ENCODE results near the gene BRMS1. TPM values are rescaled to one million over a fixed set of nuclear protein-coding genes. Genes with fewer than 3 reads are reported as not detected.
"Not testable (repeated sequence)": the region's sequence is repeated elsewhere in the genome, so short reads cannot be mapped to it uniquely, and the experiment has no call there.

BRMS1 gene
- total RNA-seq, result 10 to 100 TPM; 21.6 to 41.7 TPM

- ATAC-seq (replicated peaks), result peak; percentile 85
- Mint-ChIP-seq H3K4me1 (peaks cover 17% of the 10 kb centered on the region), H3K36me3 (ENCODE audit: low read depth) (peaks cover 49% of the 10 kb centered on the region), H3K27ac (peak within 1 kb of the TSS; percentile 98), H3K9me3 (no peaks in the 10 kb centered on the region), H3K4me3 (peak within 1 kb of the TSS; percentile 95), H3K27me3 (no peaks in the 10 kb centered on the region)
These were observed at the start of gene BRMS1 for GRCh38 chr11:66344550-66345315. Gene BRMS1 (minus strand): TSS chr11:66345104. CDS start chr11:66342234, 2,870 bp downstream.

DNA sequence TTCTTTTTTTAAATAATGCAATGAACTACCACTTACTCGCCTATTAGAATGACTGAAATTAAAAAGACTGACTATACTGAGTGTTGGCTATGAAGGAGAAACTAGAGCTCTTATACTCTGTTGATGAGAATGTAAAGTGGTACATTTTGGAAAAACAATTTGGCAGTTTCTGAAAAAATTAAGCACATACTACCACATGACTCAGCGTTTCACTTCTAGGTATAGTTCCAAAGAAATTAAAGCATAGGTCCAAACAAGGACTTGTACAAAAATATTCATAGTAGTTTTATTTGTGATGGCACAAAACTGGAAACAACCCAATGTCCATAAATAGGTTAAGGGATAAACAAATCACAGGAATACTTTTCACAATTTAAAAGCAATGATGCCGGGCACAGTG, 49.0 kb upstream of the BRMS1 start:
- Mint-ChIP-seq H3K4me1 (no peaks in the 10 kb centered on the region), H3K36me3 (ENCODE audit: low read depth) (no peaks in the 10 kb centered on the region), H3K27me3 (peaks cover 4% of the 10 kb centered on the region), H3K4me3 (no peak overlapping the region), H3K27ac (no peak overlapping the region), H3K9me3 (no peaks in the 10 kb centered on the region)
- no peak for ATAC-seq (replicated peaks)

GRCh38 chr11:66391322-66391721, 46.4 kb upstream of the BRMS1 start:
- peaks cover 1% of the 10 kb centered on the region for H3K4me1 Mint-ChIP-seq
- H3K27me3 Mint-ChIP-seq, result peaks cover 4% of the 10 kb centered on the region
- no peak overlapping the region for H3K27ac Mint-ChIP-seq
- no peak overlapping the region for H3K4me3 Mint-ChIP-seq
- no peaks in the 10 kb centered on the region for H3K36me3 Mint-ChIP-seq (ENCODE audit: low read depth)
- no peaks in the 10 kb centered on the region for H3K9me3 Mint-ChIP-seq
- no peak for ATAC-seq (replicated peaks)

DNA sequence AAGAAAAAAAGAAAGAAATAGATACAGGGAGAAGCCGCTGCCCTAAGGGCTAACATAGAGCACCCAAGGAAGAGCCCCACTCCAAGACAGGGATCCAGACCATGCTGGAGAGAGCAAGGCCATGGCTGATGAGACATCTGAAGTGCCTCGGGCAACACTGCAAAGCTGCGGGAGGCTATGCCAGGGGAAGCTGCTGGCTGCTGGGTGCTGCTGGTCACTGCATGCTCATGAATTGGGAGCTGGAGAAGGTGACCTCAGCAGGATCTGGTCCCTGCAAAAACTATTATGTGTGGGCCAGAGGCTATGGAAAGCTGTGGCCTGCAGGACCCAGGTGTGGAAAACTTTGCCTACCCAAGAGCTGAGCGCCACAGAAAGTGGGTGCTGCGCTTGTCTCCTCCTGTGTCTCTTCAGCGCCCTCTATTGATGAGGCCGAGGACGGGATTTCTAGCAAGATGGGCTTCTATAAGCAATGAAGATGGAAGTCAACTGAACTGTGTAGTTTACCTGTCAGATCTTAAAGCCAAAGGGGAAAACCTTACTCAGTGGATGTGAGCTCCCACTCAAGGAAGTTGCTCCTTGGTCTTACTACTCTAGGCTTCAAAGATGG, 44.0 kb upstream of the BRMS1 start:
- H3K4me3 Mint-ChIP-seq, result no peak overlapping the region

DNA sequence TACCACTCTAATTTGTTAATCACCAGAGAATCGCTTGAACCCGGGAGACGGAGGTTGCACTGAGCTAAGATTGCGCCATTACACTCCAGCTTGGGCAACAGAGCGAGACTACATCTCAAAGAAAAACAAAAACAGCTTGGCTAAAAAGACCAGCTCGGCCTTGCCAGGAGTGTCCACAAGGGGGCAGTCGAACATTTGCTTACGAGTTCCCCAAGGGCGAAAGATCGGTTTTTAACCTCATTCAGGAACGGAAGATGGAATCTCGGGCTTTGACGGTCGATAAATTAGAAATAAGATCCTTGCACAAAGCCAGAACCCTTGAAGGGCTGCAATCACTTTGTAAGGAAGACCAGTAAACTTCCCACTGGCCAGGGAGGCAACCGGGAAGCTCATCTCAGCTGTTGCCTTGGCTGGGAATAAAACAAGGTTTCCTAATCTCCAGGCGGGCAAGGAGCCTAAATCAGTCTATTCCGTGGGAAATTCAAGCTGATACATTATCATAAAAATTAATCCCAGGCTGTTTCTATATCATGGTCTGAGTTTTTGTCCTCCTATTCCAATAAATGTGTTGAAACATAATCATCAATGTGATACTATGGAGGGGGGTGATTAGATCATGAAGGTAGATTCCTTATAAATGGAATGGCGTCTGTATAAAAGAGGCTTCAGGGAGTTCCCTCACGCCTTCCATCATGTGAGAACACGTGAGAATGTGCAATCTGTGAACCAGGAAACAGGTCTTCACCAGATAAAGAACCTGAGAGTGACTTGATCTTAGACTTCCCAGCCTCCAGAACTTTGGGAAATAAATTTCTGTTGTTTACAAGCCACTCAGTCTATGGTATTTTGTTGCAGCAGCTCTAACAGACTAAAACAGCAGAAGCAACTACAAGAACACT, 41.5 kb upstream of the BRMS1 start:
- Mint-ChIP-seq H3K36me3 (ENCODE audit: low read depth) (no peaks in the 10 kb centered on the region), H3K4me3 (peak overlapping the region; percentile 47), H3K9me3 (no peaks in the 10 kb centered on the region), H3K27me3 (no peaks in the 10 kb centered on the region), H3K27ac (peak overlapping the region; percentile 9), H3K4me1 (peaks cover 6% of the 10 kb centered on the region)
- ATAC-seq (replicated peaks), result peak; percentile 78

More for the DNA sequence above, 44.0 kb upstream of the BRMS1 start:
- H3K9me3 Mint-ChIP-seq, result no peaks in the 10 kb centered on the region
- H3K27me3 Mint-ChIP-seq, result no peaks in the 10 kb centered on the region
- peaks cover 6% of the 10 kb centered on the region for H3K4me1 Mint-ChIP-seq
- H3K36me3 Mint-ChIP-seq (ENCODE audit: low read depth), result no peaks in the 10 kb centered on the region
- peak; percentile 69 for ATAC-seq (replicated peaks)
- H3K27ac Mint-ChIP-seq, result no peak overlapping the region

DNA sequence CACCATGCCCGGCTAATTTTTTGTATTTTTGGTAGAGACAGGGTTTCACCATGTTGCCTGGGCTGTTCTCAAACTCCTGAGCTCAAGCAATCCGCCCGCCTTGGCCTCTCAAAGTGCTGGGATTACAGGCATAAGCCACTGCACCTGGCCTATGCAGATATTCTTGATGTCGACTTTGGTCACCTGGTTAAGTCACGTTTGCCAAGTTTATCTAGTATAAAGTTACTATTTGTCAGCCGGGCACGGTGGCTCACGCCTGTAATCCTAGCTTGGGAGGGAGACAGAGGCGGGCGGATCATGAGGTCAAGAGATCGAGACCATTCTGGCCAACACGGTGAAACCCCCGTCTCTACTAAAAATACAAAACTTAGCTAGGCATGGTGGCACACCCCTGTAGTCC, 39.4 kb upstream of the BRMS1 start:
- not testable (repeated sequence) for H3K9me3 Mint-ChIP-seq; H3K4me1 Mint-ChIP-seq; H3K27ac Mint-ChIP-seq; H3K36me3 Mint-ChIP-seq (ENCODE audit: low read depth); H3K27me3 Mint-ChIP-seq; ATAC-seq (replicated peaks); H3K4me3 Mint-ChIP-seq

- not testable (repeated sequence) for H3K27me3 Mint-ChIP-seq
- peak; percentile 45 for ATAC-seq (replicated peaks)
These were observed 35.4 kb upstream of the BRMS1 start for GRCh38 chr11:66380264-66380663.

DNA sequence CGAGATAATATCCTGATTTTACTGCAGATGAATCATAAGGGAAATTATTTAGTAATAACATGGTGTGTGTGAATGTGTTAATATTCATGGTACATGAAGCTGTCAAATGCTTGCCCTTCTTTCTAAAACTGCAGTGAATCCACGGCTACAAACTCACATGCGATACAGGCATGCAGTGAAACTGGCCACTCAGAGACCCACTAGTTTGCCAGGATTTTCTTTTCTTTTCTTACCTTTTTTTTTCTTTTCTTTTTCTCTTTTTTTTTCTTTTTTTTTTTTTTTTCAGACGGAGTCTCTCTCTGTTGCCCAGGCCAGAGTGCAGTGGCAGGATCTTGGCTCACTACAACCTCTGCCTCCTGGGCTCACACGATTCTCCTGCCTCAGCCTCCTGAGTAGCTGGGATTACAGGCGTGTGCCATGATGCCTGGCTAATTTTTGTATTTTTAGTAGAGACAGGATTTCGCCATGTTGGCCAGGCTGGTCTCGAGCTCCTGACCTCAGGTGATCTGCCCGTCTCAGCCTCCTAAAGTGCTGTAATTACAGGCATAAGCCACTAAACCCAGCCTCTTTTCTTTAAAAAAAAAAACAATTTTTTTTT, 28.9 kb upstream of the BRMS1 start:
- peak overlapping the region; percentile 79 for H3K4me3 Mint-ChIP-seq
- H3K27me3 Mint-ChIP-seq; H3K9me3 Mint-ChIP-seq; H3K27ac Mint-ChIP-seq; ATAC-seq (replicated peaks); H3K36me3 Mint-ChIP-seq (ENCODE audit: low read depth); H3K4me1 Mint-ChIP-seq: not testable (repeated sequence)

More at GRCh38 chr11:66380264-66380663, 35.4 kb upstream of the BRMS1 start:
- not testable (repeated sequence) for H3K4me1 Mint-ChIP-seq; H3K27ac Mint-ChIP-seq; H3K36me3 Mint-ChIP-seq (ENCODE audit: low read depth); H3K4me3 Mint-ChIP-seq; H3K9me3 Mint-ChIP-seq

- H3K36me3 Mint-ChIP-seq (ENCODE audit: low read depth), result no peaks in the 10 kb centered on the region
- no peaks in the 10 kb centered on the region for H3K9me3 Mint-ChIP-seq
- peak overlapping the region; percentile 79 for H3K4me3 Mint-ChIP-seq
- H3K4me1 Mint-ChIP-seq, result no peaks in the 10 kb centered on the region
- no peaks in the 10 kb centered on the region for H3K27me3 Mint-ChIP-seq
- H3K27ac Mint-ChIP-seq, result no peak overlapping the region
- no peak for ATAC-seq (replicated peaks)
These were observed 28.4 kb upstream of the BRMS1 start for GRCh38 chr11:66373265-66373664.

GRCh38 chr11:66371627-66372415, 26.9 kb upstream of the BRMS1 start, which contains the start of gene SLC29A2:
Gene SLC29A2 (minus strand): TSS chr11:66371760. CDS start chr11:66371591, 169 bp downstream.
- Mint-ChIP-seq H3K4me3 (peak within 1 kb of the TSS; percentile 79), H3K27ac (peak within 1 kb of the TSS; percentile 78), H3K9me3 (no peaks in the 10 kb centered on the region), H3K27me3 (no peaks in the 10 kb centered on the region), H3K4me1 (no peaks in the 10 kb centered on the region), H3K36me3 (ENCODE audit: low read depth) (no peaks in the 10 kb centered on the region)
- ATAC-seq (replicated peaks), result peak; percentile 78

GRCh38 chr11:66369073-66369894, 24.4 kb upstream of the BRMS1 start:
- peak overlapping the region; percentile 79 for H3K4me3 Mint-ChIP-seq
- no peaks in the 10 kb centered on the region for H3K27me3 Mint-ChIP-seq
- no peaks in the 10 kb centered on the region for H3K36me3 Mint-ChIP-seq (ENCODE audit: low read depth)
- ATAC-seq (replicated peaks), result no peak
- no peaks in the 10 kb centered on the region for H3K4me1 Mint-ChIP-seq
- no peak overlapping the region for H3K27ac Mint-ChIP-seq
- H3K9me3 Mint-ChIP-seq, result no peaks in the 10 kb centered on the region

DNA sequence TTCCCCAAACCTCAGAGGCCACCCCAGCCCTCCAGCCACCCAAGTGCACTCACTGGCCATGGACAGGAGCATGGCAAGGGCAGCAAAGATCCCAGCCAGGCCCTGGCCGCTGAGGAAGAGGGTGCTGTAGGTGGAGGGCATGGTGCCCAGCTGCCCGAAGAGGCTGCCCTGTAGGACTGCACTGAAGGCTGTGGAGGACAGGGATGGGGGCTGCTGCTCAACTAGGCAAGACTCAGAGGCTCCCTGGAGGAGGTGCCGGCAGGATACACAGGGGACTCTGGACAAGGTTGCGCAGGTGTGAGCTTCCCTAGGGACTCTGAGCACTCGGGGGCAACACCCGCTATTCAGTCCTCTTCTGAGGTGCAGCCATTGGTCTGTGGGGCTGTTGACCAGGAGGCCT, 23.6 kb upstream of the BRMS1 start:
- no peaks in the 10 kb centered on the region for H3K27me3 Mint-ChIP-seq
- no peak overlapping the region for H3K27ac Mint-ChIP-seq
- no peak for ATAC-seq (replicated peaks)
- no peaks in the 10 kb centered on the region for H3K9me3 Mint-ChIP-seq
- H3K4me3 Mint-ChIP-seq, result no peak overlapping the region
- no peaks in the 10 kb centered on the region for H3K4me1 Mint-ChIP-seq
- H3K36me3 Mint-ChIP-seq (ENCODE audit: low read depth), result no peaks in the 10 kb centered on the region

Data from activated T-helper 17 cell treated with anti-CD3 and anti-CD28 coated beads, Interleukin-2, amount 50 U/mL, for 72 hours (primary cell).